PFSK-1 (cell line): Measurements from ENCODE around the gene DERA.

Source experiments
- FOXP2 ChIP-seq: optimal IDR thresholded peaks from 2 replicates; pipeline ENCODE3; 2011; ENCODE audit warnings: borderline replicate concordance, control low read depth, inconsistent platforms; ENCODE audit not compliant: insufficient read depth; ENCODE audit errors: extremely low read length, extremely low read depth
- POLR2AphosphoS5 ChIP-seq: IDR thresholded peaks from 2 replicates; pipeline ENCODE4 v1.6.1; 2012; ENCODE audit warnings: low read depth, mild to moderate bottlenecking, control low read depth, low read length, moderate library complexity
- SIN3A ChIP-seq: IDR thresholded peaks from 2 replicates; pipeline ENCODE4 v1.6.1; 2012; ENCODE audit warnings: mild to moderate bottlenecking, low read length, moderate library complexity, borderline replicate concordance; ENCODE audit not compliant: insufficient read depth
- TAF1 ChIP-seq: IDR thresholded peaks from 2 replicates; pipeline ENCODE4 v1.6.1; 2012; ENCODE audit warnings: low read length, control low read depth, borderline replicate concordance; ENCODE audit not compliant: insufficient read depth
- TF ChIP-seq, protein P1 (sequence below), 2 experiments: IDR thresholded peaks; 2 replicates each; pipeline versions ENCODE4 v1.6.1 to v1.8.0; 2011 to 2012; ENCODE audit warnings: low read depth in 2 of 2, low read length in 2 of 2, control low read depth in 1 of 2, inconsistent platforms in 1 of 2, mild to moderate bottlenecking in 1 of 2, moderate library complexity in 1 of 2; ENCODE audit not compliant: insufficient read depth in 1 of 2

- TF ChIP-seq POLR2AphosphoS5 = no peak
- no peak for TF ChIP-seq TAF1
- TF ChIP-seq, protein P1, sequence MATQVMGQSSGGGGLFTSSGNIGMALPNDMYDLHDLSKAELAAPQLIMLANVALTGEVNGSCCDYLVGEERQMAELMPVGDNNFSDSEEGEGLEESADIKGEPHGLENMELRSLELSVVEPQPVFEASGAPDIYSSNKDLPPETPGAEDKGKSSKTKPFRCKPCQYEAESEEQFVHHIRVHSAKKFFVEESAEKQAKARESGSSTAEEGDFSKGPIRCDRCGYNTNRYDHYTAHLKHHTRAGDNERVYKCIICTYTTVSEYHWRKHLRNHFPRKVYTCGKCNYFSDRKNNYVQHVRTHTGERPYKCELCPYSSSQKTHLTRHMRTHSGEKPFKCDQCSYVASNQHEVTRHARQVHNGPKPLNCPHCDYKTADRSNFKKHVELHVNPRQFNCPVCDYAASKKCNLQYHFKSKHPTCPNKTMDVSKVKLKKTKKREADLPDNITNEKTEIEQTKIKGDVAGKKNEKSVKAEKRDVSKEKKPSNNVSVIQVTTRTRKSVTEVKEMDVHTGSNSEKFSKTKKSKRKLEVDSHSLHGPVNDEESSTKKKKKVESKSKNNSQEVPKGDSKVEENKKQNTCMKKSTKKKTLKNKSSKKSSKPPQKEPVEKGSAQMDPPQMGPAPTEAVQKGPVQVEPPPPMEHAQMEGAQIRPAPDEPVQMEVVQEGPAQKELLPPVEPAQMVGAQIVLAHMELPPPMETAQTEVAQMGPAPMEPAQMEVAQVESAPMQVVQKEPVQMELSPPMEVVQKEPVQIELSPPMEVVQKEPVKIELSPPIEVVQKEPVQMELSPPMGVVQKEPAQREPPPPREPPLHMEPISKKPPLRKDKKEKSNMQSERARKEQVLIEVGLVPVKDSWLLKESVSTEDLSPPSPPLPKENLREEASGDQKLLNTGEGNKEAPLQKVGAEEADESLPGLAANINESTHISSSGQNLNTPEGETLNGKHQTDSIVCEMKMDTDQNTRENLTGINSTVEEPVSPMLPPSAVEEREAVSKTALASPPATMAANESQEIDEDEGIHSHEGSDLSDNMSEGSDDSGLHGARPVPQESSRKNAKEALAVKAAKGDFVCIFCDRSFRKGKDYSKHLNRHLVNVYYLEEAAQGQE (IDR thresholded peaks at IDR 0.05; ENCODE audit: insufficient read depth in 1 of 2, low read depth in 2 of 2, low read length in 2 of 2) = no peak
- no peak for TF ChIP-seq SIN3A
- TF ChIP-seq FOXP2 = no peak
These were observed 108.9 kb downstream of the DERA start for GRCh38 chr12:16020031-16020430.
